Measurements from ENCODE around the gene TMEM266.

- TF ChIP-seq CTCF (IDR thresholded peaks at IDR 0.05 in 8 of 11, conservative IDR thresholded peaks at IDR 0.05 in 3 of 11) (no peak), POLR2A (IDR thresholded peaks at IDR 0.05) (no peak), POLR2AphosphoS5 (IDR thresholded peaks at IDR 0.05) (no peak)
Observed at GRCh38 chr15:76114561-76114960, 54.8 kb downstream of the TMEM266 start.

Measured in spleen (tissue), 7 donors.